K562 (cell line): Measurements from ENCODE around the gene NRARP. TPM values are rescaled to one million over a fixed set of nuclear protein-coding genes. Genes with fewer than 3 reads are reported as not detected.

Experiments
- EWSR1 ChIP-seq: fragments of 450-650 bp; IDR thresholded peaks from 2 replicates; pipeline ENCODE4 v1.6.1; 2018; ENCODE audit warnings: borderline replicate concordance, mild to moderate bottlenecking, low read depth, moderate library complexity; ENCODE audit not compliant: partially characterized antibody
- FOS ChIP-seq: IDR thresholded peaks from 3 replicates; pipeline ENCODE4 v1.6.1; 2011; ENCODE audit not compliant: insufficient read length; ENCODE audit errors: extremely low read depth
- HDAC1 ChIP-seq, 2 experiments: fragments of 450-650 bp; IDR thresholded peaks; 2 replicates each; pipeline ENCODE4 v1.6.1; 2016 to 2017; ENCODE audit warnings: inconsistent platforms in 1 of 2, mild to moderate bottlenecking in 1 of 2, moderate library complexity in 1 of 2
- HLTF ChIP-seq: fragments of 450-650 bp; IDR thresholded peaks from 2 replicates; pipeline ENCODE4 v1.6.1; 2016
- JUNB ChIP-seq: fragments of 450-650 bp; formaldehyde crosslinking; conservative IDR thresholded peaks from 2 replicates; pipeline ENCODE4 v1.4.0; 2020; ENCODE audit warnings: mild to moderate bottlenecking
- KAT2B ChIP-seq: IDR thresholded peaks from one replicate; pipeline ENCODE4 v1.6.1; 2012; ENCODE audit warnings: low read depth, mild to moderate bottlenecking, control low read depth, inconsistent platforms, low read length, moderate library complexity
- MTA2 ChIP-seq: fragments of 450-650 bp; IDR thresholded peaks from 2 replicates; pipeline ENCODE4 v1.6.1; 2016; ENCODE audit warnings: low read depth
- MXI1 ChIP-seq: IDR thresholded peaks from 2 replicates; pipeline ENCODE4 v1.6.1; 2011; ENCODE audit warnings: low read depth, mild to moderate bottlenecking, improper control_type of control experiment, low read length
- RAD51 ChIP-seq: fragments of 450-650 bp; IDR thresholded peaks from 2 replicates; pipeline ENCODE4 v1.7.1; 2016; ENCODE audit warnings: low read depth, mild to moderate bottlenecking, borderline replicate concordance
- RBM15 ChIP-seq: fragments of 200-400 bp; formaldehyde crosslinking; IDR thresholded peaks from 2 replicates; pipeline ENCODE4 v1.6.1; 2018; ENCODE audit warnings: mild to moderate bottlenecking, low read length, moderate library complexity; ENCODE audit not compliant: insufficient read depth
- SIN3A ChIP-seq, 2 experiments: fragments of 150-350 bp in 1 of 2; IDR thresholded peaks; 2 replicates each; pipeline ENCODE4 v1.6.1; 2011 to 2016; ENCODE audit warnings: borderline replicate concordance in 2 of 2, low read depth in 2 of 2, low read length in 2 of 2, mild to moderate bottlenecking in 2 of 2, moderate library complexity in 2 of 2; ENCODE audit not compliant: control insufficient read depth in 1 of 2
- SIX5 ChIP-seq, 2 experiments: IDR thresholded peaks; 2 replicates each; pipeline ENCODE4 v1.6.1; 2011; ENCODE audit warnings: low read length in 2 of 2, borderline replicate concordance in 1 of 2, low read depth in 1 of 2, mild to moderate bottlenecking in 1 of 2, moderate library complexity in 1 of 2; ENCODE audit not compliant: insufficient read depth in 1 of 2
- SMAD3 ChIP-seq: fragments of 450-650 bp; formaldehyde crosslinking; conservative IDR thresholded peaks from 2 replicates; pipeline ENCODE4 v1.4.0; 2020; ENCODE audit warnings: mild to moderate bottlenecking
- ZNF239 ChIP-seq: fragments of 250-450 bp; sonication (Bioruptor Pico); IDR thresholded peaks from 2 replicates; pipeline ENCODE4 v1.4.0; 2020; ENCODE audit warnings: mild to moderate bottlenecking
- ZNF318 ChIP-seq, 2 experiments: fragments of 450-650 bp; IDR thresholded peaks; 2 replicates each; pipeline ENCODE4 v1.6.1; 2016; ENCODE audit warnings: mild to moderate bottlenecking in 2 of 2, borderline replicate concordance in 1 of 2, low read depth in 1 of 2, moderate library complexity in 1 of 2
- ZNF764 ChIP-seq: fragments of 250-450 bp; sonication (Bioruptor Pico); IDR thresholded peaks from 2 replicates; pipeline ENCODE4 v1.4.0; 2020; ENCODE audit warnings: low read depth, mild to moderate bottlenecking, moderate library complexity
- ZNF785 ChIP-seq: fragments of 250-450 bp; sonication (Bioruptor Pico); IDR thresholded peaks from 2 replicates; pipeline ENCODE4 v1.4.0; 2020; ENCODE audit warnings: mild to moderate bottlenecking
- polyA plus RNA-seq, 8 experiments: library from polyadenylated mRNA; depleted of rRNA in 4 of 8; stranded (reverse) in 5 of 8; unstranded in 3 of 8; fragments of >200 nt; fragmentation: Nextera tagmentation in 2 of 8; fragmentation: Illumina TruSeq in 1 of 8; extraction: Ambion mirVana in 2 of 8; extraction: Trizol in 1 of 8; gene quantifications; 2 replicates each; pipeline versions ENCODE4 v1.2.1 to v1.2.3, GENCODE V29; 2011 to 2014; ENCODE audit warnings: inconsistent platforms in 1 of 8, missing spikeins in 1 of 8
- total RNA-seq, 7 experiments: library from RNA; depleted of rRNA in 6 of 7; stranded (reverse); fragments of >200 nt in 6 of 7; fragmentation: Illumina TruSeq in 2 of 7; extraction: Trizol in 2 of 7; gene quantifications; 2 replicates each; pipeline versions ENCODE4 v1.2.1 to v1.2.3, GENCODE V29; 2011 to 2021; ENCODE audit warnings: low replicate concordance in 1 of 7
- TF ChIP-seq, protein P1 (sequence below): fragments of 250-450 bp; sonication (Bioruptor Pico); IDR thresholded peaks from 2 replicates; pipeline ENCODE4 v1.5.0; 2020; ENCODE audit warnings: mild to moderate bottlenecking

The NRARP gene
- total and polyA plus RNA-seq, 9 of the 15 experiments (the other 6 are each of a cell fraction or from before 2014, with no cell fraction given): 2.0 to 24.5 (median 7.2) TPM; not detected in 2

GRCh38 chr9:137276473-137277328, 25.4 kb downstream of the NRARP start (continued):
- peak; percentile 49; the same call in 1 of the 2 replicates for TF ChIP-seq MXI1
- no peak for TF ChIP-seq ZNF318 (IDR thresholded peaks at IDR 0.05; ENCODE audit: borderline replicate concordance in 1 of 2, low read depth in 1 of 2)
- TF ChIP-seq ZNF239 (CRISPR knock-in tag): no peak
- no peak for TF ChIP-seq RBM15
- TF ChIP-seq SIX5 (IDR thresholded peaks at IDR 0.05; ENCODE audit: borderline replicate concordance in 1 of 2, insufficient read depth in 1 of 2, low read depth in 1 of 2, low read length in 2 of 2): no peak
- TF ChIP-seq ZNF764 (CRISPR knock-in tag): no peak
- TF ChIP-seq SMAD3: no peak
- TF ChIP-seq, protein P1, sequence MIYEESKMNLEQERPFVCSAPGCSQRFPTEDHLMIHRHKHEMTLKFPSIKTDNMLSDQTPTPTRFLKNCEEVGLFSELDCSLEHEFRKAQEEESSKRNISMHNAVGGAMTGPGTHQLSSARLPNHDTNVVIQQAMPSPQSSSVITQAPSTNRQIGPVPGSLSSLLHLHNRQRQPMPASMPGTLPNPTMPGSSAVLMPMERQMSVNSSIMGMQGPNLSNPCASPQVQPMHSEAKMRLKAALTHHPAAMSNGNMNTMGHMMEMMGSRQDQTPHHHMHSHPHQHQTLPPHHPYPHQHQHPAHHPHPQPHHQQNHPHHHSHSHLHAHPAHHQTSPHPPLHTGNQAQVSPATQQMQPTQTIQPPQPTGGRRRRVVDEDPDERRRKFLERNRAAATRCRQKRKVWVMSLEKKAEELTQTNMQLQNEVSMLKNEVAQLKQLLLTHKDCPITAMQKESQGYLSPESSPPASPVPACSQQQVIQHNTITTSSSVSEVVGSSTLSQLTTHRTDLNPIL (CRISPR knock-in tag): no peak
- TF ChIP-seq EWSR1: no peak
- no peak for TF ChIP-seq JUNB
- peak; percentile 63; the same call in 1 of the 2 replicates for TF ChIP-seq RAD51
- TF ChIP-seq HDAC1 (IDR thresholded peaks at IDR 0.05): peak; percentile 45 to 79; a peak in 2 of 4 replicates
- no peak for TF ChIP-seq ZNF785
- TF ChIP-seq KAT2B: no peak
- TF ChIP-seq MTA2: no peak
- no peak for TF ChIP-seq HLTF
- 0 out of 4 replicates have a peak, but pooled peaks of 1 of the 2 experiments have one; percentile 10 for TF ChIP-seq SIN3A (IDR thresholded peaks at IDR 0.05; ENCODE audit: borderline replicate concordance in 2 of 2, control insufficient read depth in 1 of 2, low read depth in 2 of 2, low read length in 2 of 2)
- no peak for TF ChIP-seq FOS
